Superior temporal gyrus (tissue), 1 donor: ENCODE data around the gene TSR2.
"Not testable (repeated sequence)": the region's sequence is repeated elsewhere in the genome, so short reads cannot be mapped to it uniquely, and the experiment has no call there.

ENCODE experiments used
- DNase-seq: peaks from one replicate; pipeline ENCODE4 v3.0.0-alpha.2; 2016; ENCODE audit errors: extremely low spot score

TSR2 gene

GRCh38 chrX:54473993-54474859 lies 34.0 kb downstream of the TSR2 start:
- DNase-seq, result no peak

- DNase-seq, result no peak
Measured at GRCh38 chrX:54479136-54480111, 39.2 kb downstream of the TSR2 start.

GRCh38 chrX:54482839-54483593 lies 42.8 kb downstream of the TSR2 start:
- no peak for DNase-seq

GRCh38 chrX:54483946-54484345 lies 43.7 kb downstream of the TSR2 start:
- no peak for DNase-seq

GRCh38 chrX:54484666-54485065 lies 44.5 kb downstream of the TSR2 start:
- DNase-seq, result no peak

- DNase-seq, result not testable (repeated sequence)
Measured at GRCh38 chrX:54489819-54490218, 49.6 kb downstream of the TSR2 start.

- DNase-seq, result no peak
Measured at GRCh38 chrX:54492340-54492739, 52.1 kb downstream of the TSR2 start.

GRCh38 chrX:54494166-54494988 lies 54.2 kb downstream of the TSR2 start:
- DNase-seq, result no peak
